HG03108 (cell line): ENCODE data around the gene CLEC4G.

Experiments
- ATAC-seq: cut with Tn5 transposase; IDR thresholded peaks from one replicate; pipeline ENCODE4 v1.9.1; 2021; ENCODE audit warnings: moderate library complexity; ENCODE audit not compliant: unreplicated experiment

CLEC4G gene

DNA sequence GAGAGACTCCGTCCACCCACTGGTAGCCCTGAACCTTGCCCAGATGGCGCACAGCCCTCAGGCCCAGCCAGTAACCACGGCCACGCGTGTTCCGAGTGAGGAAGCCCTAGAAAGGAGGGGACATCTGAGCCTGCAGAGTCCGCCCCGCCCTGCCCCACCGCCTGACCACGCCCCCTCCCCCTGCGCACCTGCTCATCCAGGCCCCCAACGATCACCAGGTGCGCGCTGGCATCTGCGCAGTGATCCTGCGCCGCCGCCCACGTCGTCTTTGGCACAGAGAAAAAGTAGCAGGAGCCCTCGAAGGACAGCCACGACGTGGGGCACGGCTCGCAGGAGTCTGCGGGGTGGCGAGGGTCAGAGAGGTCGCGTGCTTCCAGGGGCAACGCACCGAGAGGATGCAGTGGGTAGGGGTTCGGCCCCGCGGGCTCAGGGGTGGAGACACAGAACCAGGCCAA lies 2.1 kb downstream of the CLEC4G start:
- ATAC-seq = no peak

GRCh38 chr19:7729211-7729610 lies 2.7 kb downstream of the CLEC4G start:
- no peak for ATAC-seq

- ATAC-seq = no peak
These were observed 6.1 kb downstream of the CLEC4G start for GRCh38 chr19:7725791-7726190.

DNA sequence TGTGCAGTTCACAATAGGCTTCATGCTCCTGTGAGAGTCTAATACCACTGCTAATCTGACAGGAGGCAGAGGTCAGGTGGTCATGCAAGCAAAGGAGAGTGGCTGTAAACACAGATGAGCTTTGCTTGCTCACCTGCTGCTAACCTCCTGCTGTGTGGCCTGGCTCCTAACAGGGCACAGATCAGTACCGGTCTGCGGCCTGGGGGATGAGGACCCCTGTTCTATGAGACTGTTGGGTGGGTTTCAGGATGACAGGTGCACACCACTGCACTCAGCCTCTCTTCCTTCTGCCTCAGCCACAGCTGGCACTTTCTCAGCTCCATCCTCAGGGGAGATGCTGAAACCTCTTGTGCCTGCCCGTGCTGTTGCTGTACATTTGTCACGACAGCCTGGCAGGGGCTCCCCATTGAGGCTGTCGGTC lies 9.7 kb downstream of the CLEC4G start:
- peak; percentile 68 for ATAC-seq

- ATAC-seq = no peak
These were observed 11.6 kb downstream of the CLEC4G start for GRCh38 chr19:7720351-7720750.

DNA sequence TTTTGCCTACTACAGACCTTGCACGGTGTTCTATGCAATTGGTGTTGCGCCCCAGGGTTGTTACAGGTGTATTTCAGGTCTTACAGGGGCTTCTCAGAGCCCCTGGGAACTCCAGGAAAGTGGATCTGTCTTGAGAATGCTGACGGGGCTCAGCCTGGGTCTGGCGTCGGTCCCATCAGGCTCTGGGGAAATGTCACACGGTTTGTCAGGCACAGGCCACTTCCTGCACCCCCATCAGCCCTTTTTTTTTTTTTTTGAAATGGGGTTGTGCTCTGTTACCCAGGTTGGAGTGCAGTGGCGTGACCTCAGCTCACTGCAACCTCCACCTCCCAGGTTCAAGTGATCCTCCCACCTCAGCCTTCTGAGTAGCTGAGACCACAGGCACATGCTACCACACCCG lies 13.2 kb downstream of the CLEC4G start:
- ATAC-seq = no peak

GRCh38 chr19:7716762-7717161 lies 15.1 kb downstream of the CLEC4G start:
- no peak for ATAC-seq

DNA sequence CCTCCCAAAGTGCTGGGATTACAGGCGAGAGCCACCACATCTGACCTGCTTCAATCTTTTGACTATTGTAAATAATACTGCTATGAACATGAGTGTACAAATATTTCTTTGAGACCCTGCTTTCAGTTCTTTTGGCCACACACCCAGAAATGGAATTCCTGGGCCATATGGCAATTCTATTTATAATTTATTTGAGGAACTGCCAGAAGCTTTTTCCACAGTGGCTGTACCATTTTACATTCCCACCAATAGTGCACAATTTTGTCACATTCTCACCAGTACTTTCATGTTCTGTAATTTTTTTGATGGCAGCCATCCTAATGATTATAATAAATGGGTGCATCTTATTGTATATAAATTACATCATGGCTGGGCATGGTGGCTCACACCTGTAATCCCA lies 16.2 kb downstream of the CLEC4G start:
- ATAC-seq = no peak

DNA sequence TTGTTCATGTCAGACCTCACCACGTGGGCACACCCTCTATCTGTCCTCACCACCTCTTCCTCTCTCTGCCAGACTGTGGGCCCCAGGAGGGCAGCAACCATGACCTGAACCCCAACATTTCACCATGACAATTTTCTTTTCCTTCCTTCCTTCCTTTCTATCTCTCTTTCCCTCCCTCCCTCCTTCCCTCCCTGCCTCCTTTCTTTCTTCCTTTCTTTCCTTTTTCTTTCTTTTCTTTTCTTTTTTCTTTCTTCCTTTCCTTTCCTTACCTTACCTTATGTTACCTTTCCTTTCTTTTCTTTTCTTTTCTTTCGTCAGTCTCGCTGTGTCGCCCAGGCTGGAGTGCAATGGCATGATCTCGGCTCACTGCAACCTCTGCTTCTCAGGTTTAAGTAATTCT lies 21.3 kb downstream of the CLEC4G start:
- no peak for ATAC-seq

DNA sequence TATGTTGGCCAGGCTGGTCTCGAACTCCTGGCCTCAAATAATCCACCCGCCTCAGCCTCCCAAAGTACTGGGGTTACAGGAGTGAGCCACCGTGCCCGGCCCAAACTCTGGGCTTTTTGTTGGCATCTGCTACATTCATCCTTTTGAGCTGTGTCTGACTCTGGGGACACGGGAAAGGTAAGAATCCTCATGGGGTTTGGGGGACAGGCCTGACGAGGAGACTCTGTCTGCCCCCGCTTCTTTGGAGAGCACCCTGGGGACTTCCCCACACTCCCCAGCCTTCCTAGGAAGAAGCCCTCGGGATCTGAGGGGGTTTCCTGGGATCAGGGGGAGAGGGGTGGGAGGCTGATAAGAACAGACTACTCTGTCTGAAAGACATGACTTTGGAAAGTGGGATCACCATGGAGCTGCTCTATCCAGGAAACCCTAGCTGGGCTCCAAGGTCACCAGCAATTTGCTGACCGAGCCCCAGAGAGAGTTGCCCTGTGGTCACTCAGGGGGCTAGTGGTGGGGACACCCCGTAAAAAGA lies 21.9 kb downstream of the CLEC4G start:
- no peak for ATAC-seq

DNA sequence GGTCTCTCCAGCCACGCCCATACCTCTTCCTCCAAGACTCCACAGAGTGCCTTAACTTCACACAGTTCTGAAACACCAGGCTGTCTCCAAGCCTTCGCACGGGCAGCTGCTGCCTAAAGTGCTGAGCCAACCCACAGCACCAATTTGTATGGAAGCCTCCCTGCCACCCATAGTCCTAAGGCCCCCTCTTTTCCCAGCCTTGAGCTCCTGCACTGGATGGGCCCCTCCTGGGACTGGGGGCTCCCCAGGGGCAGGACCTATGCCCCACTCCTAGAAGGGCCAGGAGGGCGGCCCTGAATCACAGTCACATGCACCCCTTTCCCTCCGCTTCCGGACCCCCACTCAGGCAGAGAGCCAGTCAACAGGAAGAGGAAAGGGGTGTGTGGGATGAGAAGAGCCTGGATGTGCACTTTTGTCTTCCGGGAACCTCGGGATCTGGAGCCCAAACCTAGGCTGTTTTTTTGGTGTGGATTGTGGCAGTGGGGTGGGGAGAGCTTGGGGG lies 24.9 kb downstream of the CLEC4G start:
- ATAC-seq = no peak

DNA sequence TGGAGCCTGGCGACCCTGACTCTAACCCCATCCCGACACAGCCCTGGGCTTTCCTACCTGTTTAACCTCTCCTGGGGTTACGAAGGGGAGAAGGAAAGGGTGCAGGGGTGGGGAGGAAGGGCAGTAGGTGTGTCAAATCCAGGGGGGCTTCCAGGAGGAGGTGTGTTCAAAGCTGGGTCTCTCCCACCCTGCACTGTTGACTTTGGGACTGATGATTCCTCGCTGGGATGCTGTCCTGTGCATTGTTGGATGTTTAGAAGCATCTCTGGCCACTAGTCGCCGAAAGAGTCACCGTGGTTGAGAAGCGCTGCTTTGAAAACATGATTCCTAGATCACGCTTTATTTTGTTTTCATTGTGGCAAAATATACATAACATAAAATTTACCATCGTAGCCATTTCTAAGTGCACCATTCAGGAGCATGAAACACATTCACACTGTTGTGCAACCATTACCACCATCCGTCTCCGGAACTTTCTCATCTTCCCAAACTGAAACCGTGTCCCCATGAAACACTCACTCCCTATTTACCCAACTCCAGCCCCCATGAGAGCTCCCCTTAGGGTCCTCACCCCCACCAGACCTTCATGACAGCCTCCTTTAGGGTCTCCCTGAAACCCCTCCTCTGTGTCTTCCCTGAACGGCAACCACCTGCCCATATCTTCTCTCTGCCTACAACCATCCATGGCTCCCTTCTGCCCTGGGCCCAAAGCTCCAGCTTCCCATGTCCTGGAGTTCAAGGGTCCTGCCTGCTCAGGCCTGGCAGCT lies 25.5 kb downstream of the CLEC4G start:
- ATAC-seq = no peak

- ATAC-seq = peak; percentile 40
These were observed 26.3 kb downstream of the CLEC4G start for GRCh38 chr19:7705387-7706187.

DNA sequence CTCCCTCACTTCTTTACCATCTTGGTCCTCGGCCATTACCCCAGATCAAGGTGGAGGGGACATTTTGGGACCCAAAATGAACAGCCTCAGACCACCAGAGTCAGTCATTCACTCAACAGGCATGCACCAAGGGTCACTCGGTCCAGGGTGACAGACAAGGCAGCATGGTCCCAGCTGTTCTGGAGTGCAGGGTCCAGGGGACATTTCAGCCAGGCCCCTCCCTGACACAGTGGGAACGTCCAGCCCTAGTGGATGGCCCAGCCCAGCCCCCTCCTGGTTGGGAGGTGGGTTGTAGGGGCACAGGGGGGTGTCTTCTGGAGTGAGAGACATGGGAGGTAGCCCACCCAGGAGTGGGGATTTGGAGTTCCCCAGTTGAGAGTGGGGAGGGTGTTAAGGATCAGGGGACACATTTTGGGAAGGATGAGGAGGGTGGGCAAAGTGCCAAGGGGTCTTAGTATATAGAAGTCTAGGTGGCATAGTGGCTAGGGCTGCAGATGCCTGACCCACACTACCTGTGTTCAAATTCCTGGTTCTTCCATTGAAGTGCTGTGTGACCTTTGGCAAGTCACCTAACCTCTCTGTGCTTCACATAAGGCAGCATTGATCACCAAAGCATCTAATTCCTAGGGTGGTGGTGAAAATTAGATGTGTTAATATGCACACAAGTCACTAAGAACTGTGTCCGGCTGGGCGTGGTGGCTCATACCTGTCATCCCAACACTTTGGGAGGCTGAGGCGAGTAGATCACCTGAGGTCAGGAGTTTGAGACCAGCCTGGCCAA lies 27.4 kb downstream of the CLEC4G start:
- ATAC-seq = no peak

GRCh38 chr19:7703332-7703731 lies 28.6 kb downstream of the CLEC4G start:
- ATAC-seq = no peak

DNA sequence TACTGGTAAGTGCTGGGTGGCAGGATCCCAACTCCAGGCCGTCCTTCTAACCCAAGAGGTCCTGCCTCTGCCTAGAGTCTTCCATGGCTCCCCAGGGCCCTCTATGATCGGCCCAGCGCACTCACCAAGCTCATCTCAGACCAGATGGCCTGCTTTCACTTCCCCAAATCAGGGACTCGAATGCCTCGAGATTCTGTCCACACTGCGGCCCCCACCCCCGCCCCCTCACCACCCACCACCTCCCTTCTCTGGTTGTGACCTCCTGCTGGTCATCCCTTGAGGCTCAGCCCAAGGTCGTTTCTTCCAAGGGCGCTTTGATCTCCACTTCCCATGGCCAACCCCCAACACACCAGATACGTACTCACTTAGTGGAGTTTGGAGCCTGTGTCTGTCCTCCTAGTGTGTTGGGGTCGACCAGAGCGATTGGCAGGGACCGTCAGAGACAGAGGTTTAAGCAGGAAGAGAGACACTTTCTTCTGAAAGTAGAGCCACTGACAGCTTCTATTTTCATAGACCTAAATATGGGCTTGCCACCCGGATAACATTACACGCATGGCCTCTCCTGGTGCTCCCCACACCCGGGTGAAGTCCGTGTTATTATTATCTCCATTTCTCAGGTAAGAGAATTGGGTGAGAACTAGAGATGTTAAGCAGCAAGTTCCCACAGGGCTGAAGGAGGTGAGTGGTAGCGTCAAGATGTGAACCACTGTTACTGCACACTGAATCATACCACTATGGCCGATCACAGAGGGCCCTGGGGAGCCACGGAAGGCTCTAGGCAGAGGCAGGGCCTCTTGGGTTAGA lies 30.1 kb downstream of the CLEC4G start, which contains the start of gene FCER2:
Gene FCER2 (minus strand): TSS at position 478 of the 804 bp plus-strand sequence. CDS start 2,371 bp downstream, outside the sequence.
- ATAC-seq = peak; percentile 39

DNA sequence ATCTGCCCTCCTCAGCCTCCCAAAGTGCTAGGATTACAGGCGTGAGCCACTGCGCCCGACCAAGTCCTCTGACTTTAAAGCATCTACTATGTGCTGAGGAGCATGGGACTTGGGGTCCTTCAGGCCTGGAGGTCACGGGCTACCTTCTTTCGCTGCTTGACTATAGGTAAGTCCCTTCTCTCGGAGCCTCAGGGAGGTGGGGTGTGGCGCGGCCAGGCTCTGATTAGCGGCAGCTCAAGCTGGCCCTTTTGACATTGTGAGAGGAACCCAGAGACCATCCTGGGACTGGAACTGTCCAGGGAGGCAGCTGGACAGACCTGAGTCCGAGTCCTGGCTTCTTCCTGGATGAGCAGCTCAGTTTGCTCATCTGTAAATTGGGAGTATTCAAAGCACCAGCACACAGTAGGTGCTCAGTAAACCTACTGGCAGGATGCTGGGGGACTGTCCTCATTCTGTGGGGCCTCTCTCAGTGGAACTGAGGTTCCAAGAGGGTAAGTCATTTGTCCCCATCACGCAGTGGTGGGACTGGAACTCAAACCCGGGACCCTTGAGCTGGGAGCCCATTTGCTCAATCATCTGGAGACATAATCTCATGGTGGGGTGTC lies 30.8 kb downstream of the CLEC4G start:
- no peak for ATAC-seq

DNA sequence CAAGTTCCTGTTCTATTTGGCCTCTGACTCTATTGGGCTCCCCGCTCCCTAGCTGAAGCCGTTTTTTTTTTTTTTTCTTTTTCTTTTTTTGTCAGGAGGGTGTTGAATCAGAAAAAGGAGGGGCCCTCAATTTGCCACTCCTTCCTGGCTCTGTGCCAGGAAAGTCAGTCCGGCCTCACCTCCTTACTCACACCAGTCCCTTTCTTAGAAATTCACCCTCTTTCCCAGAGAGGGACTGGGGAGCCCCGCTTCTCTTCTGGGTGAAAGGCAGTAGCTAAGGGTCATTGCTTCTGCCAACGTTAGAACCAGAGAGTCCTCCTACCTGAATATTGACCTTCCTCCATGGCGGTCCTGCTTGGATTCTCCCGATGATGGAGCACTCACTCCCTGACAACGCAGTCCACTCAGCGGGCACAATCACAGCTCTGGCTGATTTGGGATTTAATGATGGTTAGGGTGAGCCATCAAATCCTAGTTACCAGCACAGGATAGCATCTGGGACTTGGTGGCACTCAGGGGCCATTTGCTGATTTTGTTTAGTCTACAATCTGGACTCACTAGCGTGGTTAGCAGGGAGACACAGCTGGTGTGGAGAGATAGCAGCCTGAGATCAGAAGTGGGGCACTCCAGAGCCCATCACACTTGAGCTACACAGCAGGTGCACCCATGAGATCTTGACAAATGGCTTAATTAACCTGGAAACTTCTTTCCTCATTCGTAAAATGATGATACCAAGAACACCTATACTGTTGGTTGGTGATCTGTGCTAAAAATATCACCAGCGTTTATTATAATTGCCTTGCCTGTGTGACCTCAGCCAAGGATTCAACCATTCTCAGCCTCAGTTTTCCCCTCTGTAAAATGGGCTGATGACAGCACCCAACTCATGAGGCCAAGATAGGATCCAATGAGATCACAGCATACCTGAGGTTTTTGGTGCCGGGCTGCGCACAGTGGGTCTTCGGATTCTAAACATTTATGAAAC lies 32.2 kb downstream of the CLEC4G start:
- ATAC-seq = no peak
